Dedifferentiated amniotic fluid mesenchymal stem cell (primary cell): ENCODE measurements around the gene HSPA12B.
A peak's percentile ranks its signal among the peaks of the same experiment; 100 is the strongest.

ENCODE experiments used
- DNase-seq: peaks from one replicate; pipeline ENCODE4 v3.0.0-alpha.2; 2016; ENCODE audit errors: extremely low spot score

Gene HSPA12B, protein sequence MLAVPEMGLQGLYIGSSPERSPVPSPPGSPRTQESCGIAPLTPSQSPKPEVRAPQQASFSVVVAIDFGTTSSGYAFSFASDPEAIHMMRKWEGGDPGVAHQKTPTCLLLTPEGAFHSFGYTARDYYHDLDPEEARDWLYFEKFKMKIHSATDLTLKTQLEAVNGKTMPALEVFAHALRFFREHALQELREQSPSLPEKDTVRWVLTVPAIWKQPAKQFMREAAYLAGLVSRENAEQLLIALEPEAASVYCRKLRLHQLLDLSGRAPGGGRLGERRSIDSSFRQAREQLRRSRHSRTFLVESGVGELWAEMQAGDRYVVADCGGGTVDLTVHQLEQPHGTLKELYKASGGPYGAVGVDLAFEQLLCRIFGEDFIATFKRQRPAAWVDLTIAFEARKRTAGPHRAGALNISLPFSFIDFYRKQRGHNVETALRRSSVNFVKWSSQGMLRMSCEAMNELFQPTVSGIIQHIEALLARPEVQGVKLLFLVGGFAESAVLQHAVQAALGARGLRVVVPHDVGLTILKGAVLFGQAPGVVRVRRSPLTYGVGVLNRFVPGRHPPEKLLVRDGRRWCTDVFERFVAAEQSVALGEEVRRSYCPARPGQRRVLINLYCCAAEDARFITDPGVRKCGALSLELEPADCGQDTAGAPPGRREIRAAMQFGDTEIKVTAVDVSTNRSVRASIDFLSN

DNA sequence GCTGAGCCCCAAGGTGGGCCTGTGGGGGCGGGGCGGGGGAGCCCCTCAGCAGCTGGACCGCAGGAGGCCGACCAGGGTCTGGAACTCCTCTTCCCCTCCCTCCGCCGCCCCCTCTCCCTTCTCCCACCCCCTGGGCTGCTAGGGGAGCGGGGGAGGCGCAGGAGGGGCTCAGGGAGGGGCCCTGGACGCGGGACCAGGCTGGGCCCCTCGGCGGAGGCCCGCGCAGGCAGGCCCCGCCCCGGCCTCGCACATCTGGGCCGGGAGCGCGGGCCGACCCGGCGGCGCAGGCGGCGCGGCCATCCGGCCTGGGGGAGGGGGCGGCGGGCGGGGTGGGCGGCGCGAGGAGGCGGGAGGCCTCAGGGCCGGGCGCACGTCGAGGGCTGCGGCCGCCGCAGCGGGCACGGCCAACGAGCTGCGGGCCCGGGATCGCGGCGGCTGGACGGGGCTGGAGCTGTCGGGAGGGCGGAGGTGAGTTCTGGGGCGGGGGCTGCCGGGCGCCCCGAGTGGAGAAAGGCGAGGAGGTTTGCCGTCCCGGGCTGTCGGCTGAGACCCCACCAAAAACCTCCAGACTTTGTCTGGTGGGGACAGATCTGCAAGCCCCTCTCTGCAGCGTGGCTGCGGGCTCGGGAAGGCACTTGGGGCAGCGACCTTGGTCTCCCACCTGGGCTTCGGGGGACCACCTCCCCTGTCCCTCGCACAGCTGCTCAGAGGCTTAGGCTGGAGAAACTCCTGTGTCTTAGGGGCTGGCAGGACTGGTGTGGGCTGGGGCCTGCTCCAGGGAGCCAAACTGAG is at the start of gene HSPA12B:
Gene HSPA12B (plus strand): TSS at position 359 of the 792 bp plus-strand sequence. CDS start 5,990 bp downstream, outside the sequence.
- DNase-seq, result no peak

DNA sequence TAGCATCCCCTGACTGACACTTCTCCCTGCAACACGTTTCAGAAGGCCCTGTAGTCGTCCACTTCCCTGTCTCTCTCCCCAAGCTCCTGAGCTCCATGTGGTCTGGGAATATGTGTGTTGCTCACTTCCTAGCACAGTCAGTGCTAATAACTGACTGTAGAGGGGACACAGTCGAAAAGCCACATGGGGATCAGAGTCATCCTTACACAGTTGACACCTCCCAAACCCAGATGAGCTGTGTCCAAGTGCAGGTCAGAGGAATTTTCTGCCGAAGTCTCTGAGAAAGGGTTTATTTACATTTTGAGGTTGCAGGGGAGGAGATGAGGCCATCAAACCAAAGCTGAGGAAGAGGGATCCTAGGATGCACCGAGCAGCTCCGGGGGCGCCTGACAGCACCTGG is 47.1 kb upstream of the HSPA12B start:
- DNase-seq, result no peak

DNA sequence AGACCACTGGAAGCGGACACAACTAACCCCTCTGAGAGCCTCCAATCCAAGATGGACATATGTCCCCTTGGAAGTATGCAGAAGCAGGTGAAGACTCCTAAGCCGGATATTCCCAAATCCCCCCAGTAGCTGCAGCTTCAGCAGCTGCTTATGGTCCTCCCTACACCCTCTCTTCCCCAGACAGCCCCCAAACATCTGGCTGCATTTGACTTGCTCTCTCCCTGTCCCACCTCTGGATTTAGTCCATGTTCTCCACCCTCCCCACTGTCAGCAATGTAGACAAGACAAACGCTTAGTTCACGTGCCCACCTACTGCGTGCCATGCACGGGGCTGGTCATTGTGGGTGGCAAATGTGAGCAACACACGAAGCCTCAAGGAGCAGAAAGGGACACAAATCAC is 46.1 kb upstream of the HSPA12B start:
- DNase-seq, result no peak

DNA sequence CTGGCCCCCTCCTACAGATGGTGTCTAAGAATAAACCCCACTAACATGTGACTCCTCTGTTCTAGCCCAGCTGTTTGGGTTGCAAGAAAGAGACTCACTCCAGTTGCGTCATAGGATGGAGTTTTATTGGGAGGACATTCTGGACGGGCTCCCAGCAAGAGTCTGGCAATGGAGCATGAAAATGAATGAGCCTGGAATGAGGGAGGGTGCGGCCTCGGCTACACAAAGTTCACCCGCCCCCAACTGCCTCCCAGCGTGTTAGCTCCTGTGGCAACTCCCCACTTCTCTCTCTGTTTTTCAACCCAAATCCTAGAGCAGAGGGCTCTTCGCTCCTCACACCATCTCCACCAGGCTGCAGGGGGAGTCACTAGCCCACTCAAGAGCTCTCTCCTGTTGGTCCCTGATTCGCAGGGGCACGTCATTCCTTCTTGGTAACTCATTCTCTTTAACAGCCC is 45.6 kb upstream of the HSPA12B start:
- peak; percentile 97 for DNase-seq

DNA sequence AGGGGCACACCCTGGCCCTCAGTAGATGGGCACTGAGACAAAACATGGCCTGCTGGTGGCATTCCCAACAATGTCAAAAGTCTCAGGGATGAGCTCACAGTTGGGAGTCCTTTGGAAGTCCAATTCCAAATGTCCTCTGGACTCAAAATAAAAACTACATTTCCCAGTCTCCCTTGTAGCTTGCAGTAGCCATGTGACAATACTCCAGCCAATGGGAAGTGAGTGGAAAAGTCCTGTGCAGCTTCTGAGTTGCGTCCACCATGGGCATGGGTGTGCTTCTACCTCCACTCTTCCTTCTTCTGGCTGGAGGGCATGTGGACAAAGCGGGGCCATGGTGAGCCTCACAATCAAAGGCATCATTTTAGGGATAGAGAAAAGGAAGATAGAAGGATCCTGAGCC is 44.8 kb upstream of the HSPA12B start:
- DNase-seq, result peak; percentile 54

DNA sequence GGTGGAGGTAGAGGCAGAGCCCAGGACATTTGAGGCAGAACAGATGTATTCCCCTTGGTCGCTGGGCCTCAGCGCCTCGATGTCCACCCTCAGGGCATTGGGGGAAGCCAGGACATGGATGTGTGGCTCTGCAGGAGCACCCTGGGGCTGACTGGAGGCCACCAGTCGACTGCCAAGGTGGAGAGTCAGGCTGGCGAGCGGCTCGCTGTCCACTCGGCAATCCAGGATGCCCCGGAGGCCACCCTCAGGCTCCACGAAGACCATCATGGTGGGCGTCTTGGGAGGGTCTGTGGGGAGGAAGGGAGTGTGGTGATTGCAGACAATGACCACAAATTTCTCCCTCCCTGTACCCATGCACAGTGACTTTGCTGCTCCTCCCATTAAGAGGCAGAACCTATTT is 42.5 kb upstream of the HSPA12B start:
- no peak for DNase-seq

DNA sequence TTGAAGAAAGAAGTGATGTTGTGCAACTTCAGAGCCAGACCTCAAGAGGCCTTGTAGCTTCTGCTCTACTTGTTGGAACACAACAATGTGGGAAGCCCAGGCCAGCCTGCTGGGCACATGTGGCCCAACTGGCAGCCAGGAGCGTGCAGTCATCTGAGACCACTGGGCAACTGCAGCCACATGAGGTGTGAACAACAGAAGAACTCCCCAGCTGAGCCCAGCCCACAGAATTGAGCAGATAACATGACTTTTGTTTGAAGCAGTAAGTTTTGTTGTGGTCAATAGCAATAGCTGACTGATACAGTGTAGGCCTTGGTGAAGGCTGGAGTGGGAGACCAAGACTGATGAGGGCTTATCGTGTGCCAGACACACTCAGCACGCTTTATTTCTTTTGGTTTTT is 42.1 kb upstream of the HSPA12B start:
- DNase-seq, result no peak

DNA sequence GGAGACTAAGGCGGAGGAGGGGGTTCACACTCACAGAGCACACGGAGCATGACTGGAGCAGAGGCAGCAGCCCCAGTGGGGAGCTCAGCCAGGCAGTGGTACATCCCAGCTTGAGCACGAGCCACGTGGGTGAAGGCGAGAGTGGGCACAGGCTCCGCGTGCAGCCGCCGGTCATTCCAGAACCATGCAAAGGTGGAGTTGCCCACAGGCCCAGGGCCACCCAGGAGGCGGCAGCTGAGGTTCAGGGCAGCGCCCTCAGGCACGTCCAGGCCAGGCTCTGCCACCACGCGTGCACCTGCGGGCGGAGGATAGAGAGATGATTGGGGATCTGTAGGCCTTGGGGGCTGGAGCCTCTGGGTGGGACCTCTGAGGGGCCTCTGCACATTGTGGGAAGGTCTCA is 41.2 kb upstream of the HSPA12B start:
- DNase-seq, result no peak

DNA sequence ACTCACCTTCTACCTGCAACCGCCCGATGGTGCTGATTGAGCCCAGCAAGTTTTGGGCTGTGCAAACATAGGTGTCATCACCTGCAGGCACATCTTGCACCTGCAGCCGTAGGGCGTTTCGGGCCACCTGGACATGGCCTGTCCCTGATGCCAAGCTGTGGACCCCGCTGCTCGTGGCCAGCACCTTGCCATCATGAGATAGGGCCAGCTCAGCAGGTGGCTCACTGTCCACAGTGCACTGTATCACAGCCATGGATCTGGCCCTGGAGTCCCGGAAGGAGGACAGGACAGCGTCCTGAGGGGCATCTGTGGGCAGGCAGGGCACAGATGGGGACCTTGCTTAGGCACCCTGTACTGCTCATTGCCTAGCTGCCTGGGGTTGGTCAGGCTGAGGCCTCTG is 40.6 kb upstream of the HSPA12B start:
- no peak for DNase-seq

DNA sequence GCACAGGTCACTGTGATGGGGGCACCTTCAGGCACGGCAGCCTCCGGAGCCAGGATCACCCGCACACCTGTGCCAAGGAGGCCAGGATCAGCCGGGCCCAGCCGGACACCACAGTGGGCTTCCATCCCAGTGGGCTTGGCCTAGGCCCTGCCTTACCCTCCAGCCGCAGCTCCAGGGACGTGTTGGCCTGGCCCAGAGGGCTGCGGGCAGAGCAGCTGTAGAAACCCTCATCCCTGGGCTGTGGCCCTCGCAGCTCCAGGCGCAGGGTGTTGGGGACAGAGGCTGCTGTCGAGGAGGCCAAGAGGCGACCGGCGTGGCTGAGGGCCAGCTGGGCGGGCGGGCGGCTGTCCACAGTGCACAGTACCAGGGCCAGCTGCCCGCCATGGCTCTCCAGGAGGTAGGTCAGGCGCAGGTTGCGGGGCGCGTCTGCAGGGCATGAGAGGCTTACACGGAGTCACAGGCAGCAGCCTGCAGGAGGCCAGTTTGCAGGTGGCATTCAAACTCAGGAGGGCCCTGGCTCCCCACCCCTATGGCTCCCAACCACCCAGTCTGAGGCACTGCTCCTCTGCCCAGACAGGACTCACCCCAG is 39.7 kb upstream of the HSPA12B start:
- no peak for DNase-seq

DNA sequence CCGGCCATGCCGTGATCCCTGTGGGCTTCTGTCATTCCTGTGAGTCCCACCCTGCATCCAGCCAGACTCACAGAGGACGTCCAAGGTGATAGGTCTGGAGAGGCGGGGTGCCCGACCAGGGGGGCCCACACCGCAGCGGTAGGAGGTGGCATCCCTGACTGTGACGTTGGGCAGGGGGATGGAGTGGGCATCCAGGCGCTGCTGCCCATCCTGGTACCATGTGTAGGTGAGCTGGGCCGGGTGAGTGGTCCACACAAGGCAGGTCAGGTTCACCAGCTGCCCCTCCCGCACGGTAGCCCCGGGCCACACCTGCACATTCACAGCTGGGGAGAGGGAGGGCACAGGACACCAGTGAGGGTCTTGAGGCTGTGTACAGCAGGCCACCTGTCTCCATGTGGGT is 39.1 kb upstream of the HSPA12B start:
- no peak for DNase-seq

DNA sequence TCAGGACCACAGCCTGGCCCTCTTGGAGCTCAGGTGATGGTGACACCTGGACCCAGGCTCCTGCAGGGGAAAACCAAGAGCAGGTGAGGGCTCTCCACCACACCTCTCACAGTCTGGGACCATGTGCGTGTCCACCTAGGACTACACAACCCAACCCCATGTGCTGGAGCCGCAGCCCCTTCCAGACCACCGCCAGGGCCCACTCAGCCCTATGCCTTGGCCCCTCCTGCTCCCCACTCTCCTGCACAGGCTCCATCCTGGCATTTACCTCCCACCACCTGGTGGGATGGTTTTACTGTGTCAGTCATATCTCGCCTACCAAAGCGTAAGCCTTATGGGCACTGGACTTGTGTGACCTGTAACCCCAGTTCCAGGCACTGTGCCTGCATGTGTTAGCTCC is 37.6 kb upstream of the HSPA12B start:
- DNase-seq, result no peak

DNA sequence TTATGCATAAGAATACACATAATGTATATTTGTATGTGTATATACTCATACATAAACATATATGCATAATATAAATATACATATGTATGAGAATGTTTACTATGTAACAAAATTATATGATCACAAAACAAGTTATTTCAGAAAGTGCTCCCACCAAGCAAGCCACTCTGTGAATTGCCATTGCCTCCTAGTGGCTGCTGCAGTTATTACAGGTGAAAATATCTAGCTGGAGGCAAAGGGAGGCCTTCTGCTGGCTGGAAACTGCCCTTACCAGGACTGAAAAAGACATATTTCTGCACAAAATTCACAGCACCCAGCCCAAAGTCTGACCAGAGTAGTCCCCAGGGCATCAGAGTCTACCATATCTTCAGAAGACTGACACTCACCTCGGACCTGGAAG is 36.3 kb upstream of the HSPA12B start:
- no peak for DNase-seq

DNA sequence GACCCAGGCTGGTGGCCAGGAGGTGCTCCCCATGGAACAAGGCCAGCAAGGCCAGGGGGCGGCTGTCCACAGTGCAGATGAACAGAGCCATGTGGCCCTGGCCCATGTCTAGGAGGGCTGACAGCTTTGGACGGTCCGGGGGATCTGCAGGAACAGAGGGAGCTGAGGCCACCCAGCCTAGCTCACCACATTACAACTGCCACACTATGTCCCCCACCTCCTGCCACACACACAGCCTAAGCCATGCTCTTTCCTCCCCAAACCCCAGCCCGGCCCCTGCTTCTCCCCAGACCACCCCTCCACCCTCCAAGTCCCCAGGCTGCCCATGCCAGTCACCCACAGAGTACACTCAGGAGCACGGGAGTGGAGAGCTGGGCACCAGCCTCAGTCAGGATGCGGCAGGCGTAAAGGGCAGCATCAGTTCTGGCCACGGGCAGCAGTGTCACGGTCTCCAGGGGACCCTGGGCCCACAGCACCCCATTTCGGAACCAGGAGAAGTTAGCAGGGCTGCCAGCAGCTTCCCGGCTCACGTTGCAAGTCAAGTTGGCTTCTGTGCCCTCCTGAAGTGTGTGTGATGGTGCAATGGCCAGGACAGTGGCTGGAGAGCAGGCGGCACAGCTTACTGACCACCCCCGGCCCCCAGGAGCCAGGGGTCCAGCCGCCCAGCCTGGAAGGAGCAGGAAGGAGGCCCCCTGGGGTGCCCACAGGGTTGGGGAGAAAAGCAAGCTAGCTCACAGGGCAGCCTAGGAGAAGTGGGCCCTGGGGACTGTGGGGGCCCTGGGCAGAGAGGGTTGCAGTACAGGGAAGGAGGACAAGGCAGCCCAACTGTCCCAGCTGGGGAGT is 35.5 kb upstream of the HSPA12B start:
- no peak for DNase-seq

DNA sequence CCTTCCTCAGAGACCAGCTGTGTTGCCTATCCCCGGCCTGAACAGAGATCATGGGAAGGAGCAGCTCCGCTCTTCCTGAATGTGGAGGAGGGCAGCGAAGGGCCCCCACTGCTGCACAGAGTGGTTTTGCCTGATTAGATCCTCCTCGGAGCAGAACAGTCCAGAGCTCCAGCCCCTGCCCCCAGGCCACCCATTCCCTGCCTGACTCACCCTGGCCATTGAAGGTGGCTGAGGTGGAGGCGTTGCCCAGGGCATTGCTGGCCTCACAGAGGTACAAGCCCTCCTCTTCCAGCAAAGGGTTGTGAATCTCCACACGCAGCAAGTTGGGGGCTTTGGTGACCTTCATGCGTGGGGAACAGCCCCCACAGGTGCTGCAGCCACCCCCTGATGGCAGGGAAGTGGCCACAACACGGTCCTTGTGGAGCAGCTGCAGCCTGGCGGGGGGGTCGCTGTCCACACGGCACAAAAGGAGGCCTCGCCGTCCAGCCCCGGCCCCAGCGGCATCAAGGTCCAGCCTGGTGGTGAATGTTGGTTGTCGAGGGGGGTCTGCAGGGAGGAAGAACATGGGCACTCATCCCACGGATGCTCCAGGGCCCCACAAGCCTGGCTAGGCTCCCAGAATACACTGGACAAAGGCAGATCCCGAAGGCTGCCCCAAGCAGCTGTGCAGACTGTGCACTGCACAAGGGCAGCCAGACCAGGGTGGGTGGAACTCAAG is 34.7 kb upstream of the HSPA12B start:
- no peak for DNase-seq

DNA sequence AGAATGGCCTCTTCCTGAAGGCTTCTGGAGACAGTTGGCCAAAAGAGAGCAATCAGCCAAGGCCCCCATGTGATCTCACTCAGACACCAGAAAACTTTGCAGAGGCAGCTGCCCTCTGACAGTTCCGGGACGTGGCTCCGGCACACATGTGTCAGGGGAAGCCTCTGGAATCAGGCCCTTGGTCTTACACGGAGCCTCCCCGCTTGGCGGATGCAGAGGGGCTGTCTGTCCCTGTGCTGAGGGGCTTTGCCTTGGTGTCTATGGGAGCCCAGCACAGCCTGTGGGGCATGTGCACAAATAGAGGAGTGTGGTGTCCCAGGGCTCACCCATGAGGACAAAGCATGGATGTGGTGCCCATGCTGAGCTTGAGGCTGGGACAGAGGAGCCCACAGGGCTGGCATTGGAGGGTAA is 33.9 kb upstream of the HSPA12B start:
- no peak for DNase-seq

DNA sequence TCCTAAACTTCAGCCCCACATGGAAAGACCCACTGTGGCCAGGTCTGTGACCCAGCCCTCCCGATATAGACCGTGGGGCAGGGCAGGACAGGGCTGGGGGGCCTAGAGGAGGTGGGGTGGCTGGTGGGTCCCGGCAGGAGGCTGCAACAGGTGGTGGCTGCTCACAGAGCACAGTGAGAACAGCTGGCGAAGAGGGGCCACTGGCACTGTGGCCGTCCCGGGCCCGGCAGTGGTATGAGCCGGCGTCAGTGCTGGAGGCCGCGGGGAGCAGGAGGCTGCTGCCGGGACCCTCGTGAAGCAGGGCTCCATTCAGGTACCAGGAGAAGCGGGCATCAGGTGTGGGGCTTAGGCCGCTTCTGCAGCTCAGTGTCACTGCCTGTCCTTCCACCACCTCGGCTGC is 33.4 kb upstream of the HSPA12B start:
- DNase-seq, result no peak

DNA sequence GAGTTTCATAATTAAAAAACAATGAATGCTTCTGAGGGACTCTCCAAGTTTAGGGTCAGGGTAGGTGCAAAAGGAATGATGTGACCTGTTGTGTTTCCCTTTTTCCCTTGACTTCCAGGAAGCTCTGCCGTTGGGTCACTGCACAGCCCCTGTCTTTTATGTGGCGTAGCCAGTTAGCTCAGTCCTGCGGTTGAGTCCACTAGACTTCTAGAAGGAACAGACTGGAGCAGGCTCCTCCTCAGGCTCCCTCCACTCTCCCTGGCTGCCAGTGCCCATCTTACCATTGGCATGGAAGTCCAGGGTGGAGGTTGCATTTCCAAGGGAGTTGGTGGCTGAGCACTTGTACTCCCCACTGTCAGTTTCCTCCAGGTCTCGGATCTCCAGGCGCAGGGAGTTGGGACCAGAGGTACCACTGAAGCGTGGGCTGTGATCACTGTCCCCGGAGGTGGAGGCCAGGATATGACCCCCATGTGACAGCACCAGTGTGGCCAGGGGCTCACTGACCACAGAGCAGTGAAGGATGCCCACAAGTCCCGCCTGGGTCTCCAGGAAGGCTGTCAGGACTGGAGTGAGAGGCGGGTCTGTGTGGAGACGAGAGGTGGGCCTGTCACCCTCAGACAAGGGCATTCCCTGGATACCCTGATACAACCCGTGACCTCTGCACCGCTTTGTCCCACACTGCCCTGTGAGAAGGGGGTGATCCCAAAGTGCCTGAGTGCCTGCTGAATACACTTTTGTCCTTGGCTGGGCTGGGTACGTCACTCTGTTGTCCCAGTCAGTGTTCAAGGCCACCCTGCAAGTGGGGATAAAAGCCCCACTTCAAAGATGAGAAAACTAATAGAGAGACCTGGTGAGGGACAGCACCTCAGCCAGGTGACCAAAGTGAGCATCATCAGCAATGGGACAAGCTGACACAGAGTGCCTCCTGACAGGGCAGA is 31.2 kb upstream of the HSPA12B start:
- DNase-seq, result no peak

DNA sequence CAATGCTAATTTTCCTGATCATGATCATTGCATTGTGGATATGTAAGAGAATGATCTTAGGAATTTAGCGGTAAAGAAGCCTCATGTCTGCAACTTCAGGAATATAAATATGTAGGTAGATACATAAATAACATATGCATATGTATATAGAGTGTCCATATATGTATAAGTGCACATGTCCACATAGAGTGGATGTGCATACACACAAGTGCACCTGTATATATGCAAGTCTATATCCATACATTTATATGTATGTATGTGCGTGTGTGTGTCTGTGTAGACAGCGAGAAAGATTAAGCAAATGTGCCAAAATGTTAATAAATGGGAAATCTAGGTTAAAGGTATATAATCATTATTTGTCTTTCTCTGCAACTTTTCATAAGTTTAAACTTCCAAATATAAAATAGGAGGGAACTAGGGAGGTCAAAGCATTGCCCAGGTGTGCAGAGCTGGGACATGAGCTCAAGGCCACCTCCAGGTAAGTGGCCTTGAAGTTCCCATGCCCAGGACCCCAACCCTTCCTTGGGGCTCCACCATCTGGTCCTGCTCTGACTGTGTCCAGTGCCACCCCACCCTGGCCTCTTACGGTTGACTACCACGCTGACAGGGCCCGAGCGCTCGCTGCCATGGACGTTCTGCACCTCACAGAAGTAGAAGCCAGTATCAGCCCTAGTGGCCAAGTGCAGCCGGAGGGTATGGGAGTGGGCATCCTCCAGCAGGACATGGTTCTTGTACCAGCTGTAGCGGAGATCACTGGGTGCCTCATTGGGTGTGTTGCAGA is 29.7 kb upstream of the HSPA12B start:
- DNase-seq, result no peak
